Measurements from ENCODE around the gene GLS2. TPM values are rescaled to one million over a fixed set of nuclear protein-coding genes. Genes with fewer than 3 reads are reported as not detected.

Gene GLS2
- total and polyA plus RNA-seq, 9 of the 15 experiments (the other 6 are each of a cell fraction or from before 2014, with no cell fraction given) = 0.11 TPM; not detected in 8

- peak; percentile 43 to 60 (median 54) for DNase-seq (ENCODE audit: extremely low read depth in 1 of 4, low spot score in 3 of 4)
- CTCF ChIA-PET (ENCODE audit: low intra/inter-chr PET ratio) = interaction anchor here (0.7 kb wide), 1 partner anchor 212 kb away, joined by 5 read pairs; no protein-coding TSS in a partner anchor
- TF ChIP-seq SAFB (IDR thresholded peaks at IDR 0.05; ENCODE audit: borderline replicate concordance, low read depth, low read length) (no peak), RERE (CRISPR knock-in tag; IDR thresholded peaks at IDR 0.05; ENCODE audit: borderline replicate concordance) (0 out of 2 replicates have a peak, but pooled peaks have one; percentile 40), HBP1 (CRISPR knock-in tag; IDR thresholded peaks at IDR 0.05) (no peak), THAP12 (CRISPR knock-in tag; IDR thresholded peaks at IDR 0.05) (0 out of 2 replicates have a peak, but pooled peaks have one; percentile 27), CBX5 (IDR thresholded peaks at IDR 0.05; ENCODE audit: borderline replicate concordance, low read depth) (no peak), MCM7 (IDR thresholded peaks at IDR 0.05) (no peak), PREB (CRISPR knock-in tag; IDR thresholded peaks at IDR 0.05) (0 out of 2 replicates have a peak, but pooled peaks have one; percentile 55), ZNF274 (IDR thresholded peaks at IDR 0.05; ENCODE audit: borderline replicate concordance, low read depth, low read length) (no peak)
These were observed 18.7 kb downstream of the GLS2 start for GRCh38 chr12:56469007-56469930.

More at GRCh38 chr12:56469007-56469930, 18.7 kb downstream of the GLS2 start:
- 7% methylated on average over 19 of the region's 19 CpGs for WGBS (ENCODE audit: insufficient coverage, low coverage, missing lambda C conversion rate)
- Histone ChIP-seq H3K27ac (ENCODE audit: extremely low read depth, low read depth, low read length) (peak overlapping the region; percentile 91), H3K4me2 (ENCODE audit: insufficient read depth, low read length) (peak overlapping the region; percentile 93), H3K36me3 (ENCODE audit: control insufficient read depth, insufficient read depth, low read length) (peaks cover 23% of the 10 kb centered on the region; the same call in 2 of the 3 replicates), H3K9me3 (replicated peaks; ENCODE audit: control insufficient read depth, insufficient read depth, low read depth, low read length) (no peaks in the 10 kb centered on the region), H2AFZ (ENCODE audit: low read depth, low read length) (peak overlapping the region; percentile 92), H3K4me1 (replicated peaks in 1 of 2; ENCODE audit: control insufficient read depth in 2 of 2, insufficient read depth in 2 of 2, low read length in 2 of 2) (peaks cover 6 to 7% of the 10 kb centered on the region in 2 experiments; a peak in 3 of 5 replicates), H3K9ac (ENCODE audit: insufficient read depth in 1 of 2, low read depth in 2 of 2, low read length in 2 of 2) (peak overlapping the region; percentile 97 to 99), H3K9me1 (ENCODE audit: control insufficient read depth, insufficient read depth, low read length) (no peaks in the 10 kb centered on the region), H3K4me3 (peak overlapping the region; percentile 66), H3K27me3 (ENCODE audit: control insufficient read depth in 2 of 2, insufficient read depth in 2 of 2, low read length in 2 of 2) (no peaks in the 10 kb centered on the region), H3K79me2 (ENCODE audit: control insufficient read depth, insufficient read depth, low read length) (peaks cover 18% of the 10 kb centered on the region), H4K20me1 (replicated peaks; ENCODE audit: control insufficient read depth, insufficient read depth, low read length) (no peaks in the 10 kb centered on the region)
- POLR2A ChIA-PET = interaction anchor here (0.8 to 1.6 kb wide), 10 partner anchors 9 to 351 kb away, joined by 3 to 9 read pairs (median 4); partner anchors contain the start of genes CNPY2, GLS2, PAN2 and TIMELESS
- BruUV-seq (replicated peaks) = no TSS peak
- in situ Hi-C loops (cut with MboI) = loop anchor here (5.0 to 10.0 kb wide), 2 partner anchors 277 to 344 kb away; partner anchors contain the start of gene ESYT1
- intact Hi-C loops (cut with micrococcal nuclease) = loop anchor here (5.0 kb wide), 1 partner anchor 107 kb away; the partner anchor contains the start of genes APOF and STAT2
- peak; percentile 72 for FAIRE-seq
- ATAC-seq = peak; percentile 52

Measured in K562 (cell line).